H1 (cell line): ENCODE measurements around the gene FAM186B. TPM values are rescaled to one million over a fixed set of nuclear protein-coding genes. Genes with fewer than 3 reads are reported as not detected.
A peak's percentile ranks its signal among the peaks of the same experiment; 100 is the strongest.

ENCODE experiments used
- CTCF ChIA-PET: fragments of 300-600 bp; sonication (Branson Sonifier 250); formaldehyde crosslinking; loops from one replicate; lab custom pipeline; 2021; ENCODE audit not compliant: partially characterized antibody; lab: Charles Lee
- POLR2A ChIA-PET: fragments of 300-600 bp; sonication (Branson Sonifier 250); formaldehyde crosslinking; loops from one replicate; lab custom pipeline; 2021; ENCODE audit warnings: inconsistent platforms; ENCODE audit not compliant: partially characterized antibody; lab: Charles Lee
- DNase-seq, 2 experiments: peaks; one replicate each; pipeline versions ENCODE4 v3.0.0 to v3.0.0-alpha.2; 2010 to 2022; ENCODE audit warnings: low spot score in 2 of 2, low read depth in 1 of 2, mixed read lengths in 1 of 2
- FAIRE-seq: peaks from 2 replicates; lab custom pipeline; 2011; peaks lifted over from hg19 to GRCh38; lab: Jason Lieb, UNC
- H2AFZ ChIP-seq: 2 replicates; pipeline ENCODE4 v1.8.1; 2012; ENCODE audit warnings: low read length, inconsistent platforms
- H2AK5ac ChIP-seq: 2 replicates; pipeline ENCODE4 v1.6.1; 2013; ENCODE audit warnings: low read depth, low read length
- H2BK120ac ChIP-seq: replicated peaks from 2 replicates; pipeline ENCODE3; 2013; ENCODE audit warnings: low read depth, low read length, inconsistent platforms
- H2BK12ac ChIP-seq: 2 replicates; pipeline ENCODE4 v1.6.1; 2013; ENCODE audit warnings: low read depth, low read length
- H2BK15ac ChIP-seq: 2 replicates; pipeline ENCODE4 v1.6.1; 2013; ENCODE audit warnings: low read length
- H2BK20ac ChIP-seq: 2 replicates; pipeline ENCODE4 v1.6.1; 2013; ENCODE audit warnings: low read length
- H2BK5ac ChIP-seq: 2 replicates; pipeline ENCODE4 v1.6.1; 2013; ENCODE audit warnings: low read depth, low read length
- H3K14ac ChIP-seq: 2 replicates; pipeline ENCODE4 v1.6.1; 2013; ENCODE audit warnings: inconsistent platforms; ENCODE audit not compliant: insufficient read length
- H3K18ac ChIP-seq: 2 replicates; pipeline ENCODE4 v1.6.1; 2013; ENCODE audit warnings: low read length; ENCODE audit errors: extremely low read depth
- H3K23ac ChIP-seq: 2 replicates; pipeline ENCODE4 v1.6.1; 2013; ENCODE audit warnings: inconsistent platforms; ENCODE audit not compliant: insufficient read length
- H3K23me2 ChIP-seq: 2 replicates; pipeline ENCODE4 v1.6.1; 2013; ENCODE audit warnings: low read depth, low read length
- H3K27ac ChIP-seq: 2 replicates; pipeline ENCODE4 v1.6.1; 2011; ENCODE audit warnings: low read depth, low read length, inconsistent platforms
- H3K27me3 ChIP-seq, 4 experiments: replicated peaks in 1 of 4; 1 replicate in 1 of 4; 2 replicates in 3 of 4; pipeline versions ENCODE4 v1.6.1 to v1.8.1; 2011 to 2013; ENCODE audit warnings: low read length in 3 of 4, mild to moderate bottlenecking in 3 of 4, inconsistent platforms in 2 of 4, mixed read lengths in 2 of 4, moderate library complexity in 1 of 4; ENCODE audit not compliant: control insufficient read depth in 3 of 4, insufficient read depth in 3 of 4; ENCODE audit errors: extremely low read depth in 1 of 4
- H3K36me3 ChIP-seq, 4 experiments: 2 replicates each; pipeline versions ENCODE4 v1.6.1 to v1.8.1; 2011 to 2013; ENCODE audit warnings: mild to moderate bottlenecking in 4 of 4, low read length in 3 of 4, moderate library complexity in 2 of 4, control low read depth in 1 of 4, inconsistent platforms in 1 of 4; ENCODE audit not compliant: insufficient read depth in 4 of 4, control insufficient read depth in 2 of 4
- H3K4ac ChIP-seq: replicated peaks from 2 replicates; pipeline ENCODE3; 2013; ENCODE audit warnings: low read length, low read depth, mixed read lengths, inconsistent platforms; ENCODE audit not compliant: insufficient read length
- H3K4me1 ChIP-seq, 4 experiments: replicated peaks in 1 of 4; 1 replicate in 1 of 4; 2 replicates in 3 of 4; pipeline versions ENCODE4 v1.6.1 to v1.8.1; 2011 to 2013; ENCODE audit warnings: low read length in 3 of 4, inconsistent platforms in 2 of 4, mixed read lengths in 1 of 4; ENCODE audit not compliant: insufficient read depth in 4 of 4, control insufficient read depth in 3 of 4
- H3K4me2 ChIP-seq, 2 experiments: 2 replicates each; pipeline versions ENCODE4 v1.6.1 to v1.8.1; 2011 to 2013; ENCODE audit warnings: low read depth in 2 of 2, low read length in 2 of 2, control low read depth in 1 of 2, inconsistent platforms in 1 of 2, mild to moderate bottlenecking in 1 of 2; ENCODE audit not compliant: insufficient read depth in 1 of 2
- H3K4me3 ChIP-seq, 4 experiments: fragments of 200-600, 300-600 bp in 1 of 4; sonication (generic), shearing (Covaris generic), sonication (Bioruptor Twin) in 1 of 4; 2 replicates each; pipeline versions ENCODE4 v1.5.1 to v1.8.1; 2011 to 2016; ENCODE audit warnings: low read length in 4 of 4, low read depth in 3 of 4, control low read depth in 2 of 4, inconsistent platforms in 2 of 4, mild to moderate bottlenecking in 2 of 4, mixed read lengths in 1 of 4, moderate library complexity in 1 of 4; ENCODE audit not compliant: insufficient read depth in 2 of 4; ENCODE audit errors: extremely low read depth in 1 of 4
- H3K56ac ChIP-seq: replicated peaks from 2 replicates; pipeline ENCODE3; 2013; ENCODE audit warnings: low read depth, mild to moderate bottlenecking, mixed read lengths, low read length, inconsistent platforms; ENCODE audit not compliant: insufficient read length
- H3K79me1 ChIP-seq: 2 replicates; pipeline ENCODE4 v1.6.1; 2013; ENCODE audit warnings: low read depth, low read length, control low read depth
- H3K79me2 ChIP-seq, 2 experiments: 2 replicates each; pipeline versions ENCODE4 v1.6.1 to v1.8.1; 2012 to 2013; ENCODE audit warnings: low read length in 2 of 2, mild to moderate bottlenecking in 2 of 2, inconsistent platforms in 1 of 2; ENCODE audit not compliant: insufficient read depth in 2 of 2, control insufficient read depth in 1 of 2
- H3K9ac ChIP-seq, 4 experiments: replicated peaks in 1 of 4; 1 replicate in 1 of 4; 2 replicates in 3 of 4; pipeline versions ENCODE4 v1.6.1 to v1.8.1; 2011 to 2013; ENCODE audit warnings: low read depth in 3 of 4, low read length in 3 of 4, control low read depth in 2 of 4, mild to moderate bottlenecking in 2 of 4, moderate library complexity in 2 of 4, inconsistent platforms in 1 of 4; ENCODE audit errors: extremely low read depth in 1 of 4
- H3K9me3 ChIP-seq, 2 experiments: 2 replicates each; pipeline versions ENCODE4 v1.6.1 to v1.8.1; 2012 to 2013; ENCODE audit warnings: mild to moderate bottlenecking in 2 of 2, moderate library complexity in 2 of 2, control low read depth in 1 of 2, inconsistent platforms in 1 of 2, low read depth in 1 of 2, low read length in 1 of 2, mixed read lengths in 1 of 2; ENCODE audit not compliant: insufficient read depth in 2 of 2
- H4K20me1 ChIP-seq, 2 experiments: replicated peaks in 1 of 2; 2 replicates each; pipeline versions ENCODE3 to v1.8.1; 2011 to 2013; ENCODE audit warnings: inconsistent platforms in 2 of 2, low read length in 2 of 2, mild to moderate bottlenecking in 1 of 2; ENCODE audit not compliant: insufficient read depth in 2 of 2, control insufficient read depth in 1 of 2
- H4K5ac ChIP-seq: 2 replicates; pipeline ENCODE4 v1.6.1; 2013; ENCODE audit warnings: low read length, low read depth, mixed read lengths, inconsistent platforms; ENCODE audit not compliant: insufficient read length
- H4K8ac ChIP-seq: 2 replicates; pipeline ENCODE4 v1.8.0; 2013; ENCODE audit warnings: mild to moderate bottlenecking, moderate library complexity, low read length, inconsistent platforms; ENCODE audit not compliant: insufficient read depth; ENCODE audit errors: extremely low read depth
- H4K91ac ChIP-seq: replicated peaks from 2 replicates; pipeline ENCODE3; 2013; ENCODE audit warnings: low read length, mixed read lengths, inconsistent platforms; ENCODE audit not compliant: insufficient read length
- CTBP2 ChIP-seq: IDR thresholded peaks from 2 replicates; pipeline ENCODE4 v1.7.0; 2011; ENCODE audit warnings: borderline replicate concordance, mild to moderate bottlenecking, moderate library complexity, mixed read lengths, low read length; ENCODE audit not compliant: insufficient read depth, insufficient read length
- EZH2 ChIP-seq: fragments of 200-600 bp; sonication (generic); IDR thresholded peaks from 2 replicates; pipeline ENCODE4 v1.7.1; 2012; ENCODE audit warnings: low read depth, mild to moderate bottlenecking, moderate library complexity, low read length, inconsistent platforms; ENCODE audit not compliant: severe bottlenecking
- POLR2A ChIP-seq, 2 experiments: IDR thresholded peaks; 1 replicate in 1 of 2; 2 replicates in 1 of 2; pipeline ENCODE4 v1.6.1; 2011; ENCODE audit warnings: low read depth in 2 of 2, low read length in 2 of 2, mild to moderate bottlenecking in 2 of 2; ENCODE audit errors: control extremely low read depth in 1 of 2
- POLR2AphosphoS5 ChIP-seq: IDR thresholded peaks from 2 replicates; pipeline ENCODE4 v1.6.1; 2011; ENCODE audit warnings: low read depth, low read length
- RNF2 ChIP-seq: fragments of 200-900, 300-1000 bp; sonication (generic); IDR thresholded peaks from 2 replicates; pipeline ENCODE4 v1.7.1; 2016; ENCODE audit warnings: borderline replicate concordance, low read depth, mild to moderate bottlenecking, antibody characterized with exemption, low read length; ENCODE audit not compliant: poor library complexity, severe bottlenecking; ENCODE audit errors: missing control alignments
- TBP ChIP-seq: IDR thresholded peaks from 2 replicates; pipeline ENCODE4 v1.6.1; 2011; ENCODE audit warnings: low read depth, low read length, improper control_type of control experiment
- WGBS, 2 experiments: shearing (Covaris generic) in 1 of 2; methylation state at CpG; one replicate each; pipeline versions ENCODE4 v1.1.6 to v1.1.7; 2013 to 2015; ENCODE audit warnings: low lambda C conversion rate in 2 of 2, mixed read lengths in 2 of 2, inconsistent platforms in 1 of 2, low coverage in 1 of 2, missing lambda C conversion rate in 1 of 2; ENCODE audit not compliant: insufficient replicate concordance in 2 of 2, insufficient coverage in 1 of 2, insufficient read length in 1 of 2; ENCODE audit errors: extremely low coverage in 1 of 2, missing lambda C conversion rate in 1 of 2; 5-methylcytosine and 5-hydroxymethylcytosine counted together
- polyA plus RNA-seq, 7 experiments: library from polyadenylated mRNA; depleted of rRNA in 3 of 7; stranded (reverse) in 5 of 7; unstranded in 2 of 7; fragments of >200 nt in 5 of 7; fragments of 200-250 nt in 2 of 7; gene quantifications; 1 replicate in 5 of 7; 2 replicates in 1 of 7; 4 replicates in 1 of 7; pipeline versions ENCODE4 v1.2.1 to v1.2.3, GENCODE V29; 2011 to 2013; ENCODE audit warnings: missing spikeins in 2 of 7, mixed read lengths in 2 of 7
- total RNA-seq: library from RNA; stranded (reverse); fragmentation: NEBNext Ultra II Directional; extraction: Animal tissue kit (Norgen Biotek cat#: 25700); gene quantifications from 2 replicates; pipeline ENCODE4 v1.2.1, GENCODE V29; 2021

The FAM186B gene
- total and polyA plus RNA-seq, 2 of the 8 experiments (the other 6 are each of a cell fraction or from before 2014, with no cell fraction given) = 0.12 to 0.73 TPM

- Histone ChIP-seq H2AFZ (no peak overlapping the region), H4K5ac (no peak overlapping the region), H3K9ac (no peak overlapping the region), H3K4me1 (no peaks in the 10 kb centered on the region), H3K4ac (no peak overlapping the region), H3K23me2 (no peaks in the 10 kb centered on the region), H3K9me3 (no peaks in the 10 kb centered on the region), H3K79me1 (no peaks in the 10 kb centered on the region), H3K4me3 (no peak overlapping the region), H4K20me1 (peaks cover 0 to 10% of the 10 kb centered on the region in 2 experiments), H3K79me2 (no peaks in the 10 kb centered on the region), H2BK5ac (no peak overlapping the region; the same call in 1 of the 2 replicates), H4K91ac (no peak overlapping the region), H3K23ac (no peak overlapping the region), H2BK15ac (no peak overlapping the region), H2BK120ac (no peak overlapping the region), H3K18ac (no peak overlapping the region), H2BK20ac (no peak overlapping the region), H3K56ac (no peak overlapping the region), H3K14ac (no peak overlapping the region), H3K4me2 (no peak overlapping the region), H3K27ac (no peak overlapping the region), H3K36me3 (peaks cover 13 to 51% (median 37%) of the 10 kb centered on the region in 4 experiments; a peak in 7 of 8 replicates), H4K8ac (no peak overlapping the region; the same call in 1 of the 2 replicates), H2BK12ac (no peak overlapping the region), H2AK5ac (no peak overlapping the region), H3K27me3 (no peaks in the 10 kb centered on the region)
- ChIA-PET POLR2A (interaction anchor here (0.6 to 5.8 kb wide), 4 partner anchors 9 to 153 kb away, joined by 4 to 21 read pairs (median 8); partner anchors contain the start of gene TMBIM6), CTCF (interaction anchor here (0.6 to 12.7 kb wide), 23 partner anchors 8 to 192 kb away, joined by 3 to 222 read pairs (median 6); partner anchors contain the start of genes FMNL3 and PRPF40B)
- 97% methylated on average over 6 of the region's 6 CpGs; no CpG with 5 or more reads in 1 of the 2 experiments for WGBS, 2 experiments
- no peak for FAIRE-seq
- DNase-seq = no peak
- TF ChIP-seq POLR2A (IDR thresholded peaks at IDR 0.05; ENCODE audit: control extremely low read depth in 1 of 2, low read depth in 2 of 2, low read length in 2 of 2) (peak in 1 of 2 experiments; percentile 22; a peak in 1 of 3 replicates), CTBP2 (no peak), TBP (no peak), EZH2 (no peak), RNF2 (no peak), POLR2AphosphoS5 (peak; percentile 28; the same call in 1 of the 2 replicates)
These were observed 40.0 kb upstream of the FAM186B start for GRCh38 chr12:49645146-49646039.
